RKO (cell line): ENCODE measurements around the gene CEP350.

Experiments
- DNase-seq: peaks from one replicate; pipeline ENCODE4 v3.0.0-alpha.2; 2016; ENCODE audit warnings: low spot score

CEP350 gene

GRCh38 chr1:180157576-180158057, 203.0 kb downstream of the CEP350 start:
- DNase-seq, result no peak

GRCh38 chr1:180158149-180159147, 203.8 kb downstream of the CEP350 start:
- no peak for DNase-seq

- no peak for DNase-seq
Measured at GRCh38 chr1:180160357-180160756, 205.7 kb downstream of the CEP350 start.

GRCh38 chr1:180163041-180163440, 208.4 kb downstream of the CEP350 start:
- no peak for DNase-seq
